ENCODE measurements around the gene PIGS. TPM values are rescaled to one million over a fixed set of nuclear protein-coding genes. Genes with fewer than 3 reads are reported as not detected.

PIGS gene
- total and polyA plus RNA-seq, 4 donors = 7.3 to 29.5 (median 13.3) TPM

DNA sequence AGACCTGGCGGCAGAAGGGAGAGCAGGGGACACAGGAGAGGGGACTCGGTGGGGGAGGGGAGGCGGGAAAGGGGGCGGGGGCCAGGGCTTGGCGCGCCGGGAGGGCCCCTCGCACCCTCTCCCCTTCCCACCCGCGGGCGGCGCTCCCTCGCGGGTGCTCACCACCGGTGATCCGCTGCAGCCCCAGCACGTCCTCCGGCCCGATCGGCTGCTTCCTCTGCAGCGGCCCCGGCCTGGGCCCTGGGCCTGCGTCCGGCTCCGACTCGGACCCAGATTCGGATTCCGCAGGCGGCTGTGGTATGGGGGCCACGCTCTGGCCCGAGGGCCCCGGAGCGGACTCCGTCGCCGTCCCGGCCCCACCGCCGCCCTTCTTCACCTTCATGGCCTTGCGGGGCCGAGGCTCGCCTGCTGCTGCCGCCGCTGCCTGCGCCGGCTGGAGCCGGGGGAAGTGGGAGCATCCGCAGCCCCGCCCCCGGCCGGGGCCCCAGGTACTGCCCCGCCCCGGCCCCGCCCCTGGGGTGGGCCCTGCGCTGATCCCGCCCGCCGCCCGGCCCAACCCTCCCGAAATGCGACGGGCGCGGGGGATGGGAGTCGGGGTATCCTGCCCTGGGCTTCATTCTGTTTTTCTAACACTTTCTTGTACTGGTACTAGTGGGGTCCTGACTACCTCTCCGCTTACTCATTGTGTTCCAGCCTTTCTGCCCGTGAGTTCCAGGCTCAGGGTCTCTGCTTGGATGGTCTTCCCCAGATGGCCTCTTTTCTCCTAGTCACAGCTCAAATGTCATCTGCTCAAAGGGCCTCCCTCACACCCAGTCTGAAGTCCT is 18.9 kb downstream of the PIGS start, which contains the start of gene UNC119:
Gene UNC119, minus strand, starts transcription at position 449 of the 824 bp plus-strand sequence. Its CDS starts 67 bp downstream, at position 382.
- Histone ChIP-seq H3K9me3 (ENCODE audit: control insufficient read depth in 4 of 4, low read length in 3 of 4) (no peaks in the 10 kb centered on the region), H3K27me3 (ENCODE audit: control insufficient read depth in 4 of 4, insufficient read depth in 4 of 4, low read length in 3 of 4) (no peaks in the 10 kb centered on the region), H3K9ac (ENCODE audit: low read depth in 1 of 2, low read length in 2 of 2) (no peak within 1 kb of the TSS), H3K36me3 (ENCODE audit: control insufficient read depth in 4 of 4, insufficient read depth in 3 of 4, low read depth in 1 of 4, low read length in 3 of 4) (peaks cover 8 to 31% (median 23%) of the 10 kb centered on the region in 4 donors), H3K27ac (ENCODE audit: low read depth in 1 of 2, low read length in 2 of 2) (peak within 1 kb of the TSS; percentile 26 to 73), H3K4me3 (ENCODE audit: low read depth in 1 of 3, low read length in 3 of 3) (peak within 1 kb of the TSS; percentile 30 to 77 (median 65)), H3K4me1 (ENCODE audit: control insufficient read depth in 4 of 4, insufficient read depth in 4 of 4, low read length in 3 of 4) (peaks cover 4 to 25% (median 20%) of the 10 kb centered on the region in 4 donors)
- TF ChIP-seq, protein P1, sequence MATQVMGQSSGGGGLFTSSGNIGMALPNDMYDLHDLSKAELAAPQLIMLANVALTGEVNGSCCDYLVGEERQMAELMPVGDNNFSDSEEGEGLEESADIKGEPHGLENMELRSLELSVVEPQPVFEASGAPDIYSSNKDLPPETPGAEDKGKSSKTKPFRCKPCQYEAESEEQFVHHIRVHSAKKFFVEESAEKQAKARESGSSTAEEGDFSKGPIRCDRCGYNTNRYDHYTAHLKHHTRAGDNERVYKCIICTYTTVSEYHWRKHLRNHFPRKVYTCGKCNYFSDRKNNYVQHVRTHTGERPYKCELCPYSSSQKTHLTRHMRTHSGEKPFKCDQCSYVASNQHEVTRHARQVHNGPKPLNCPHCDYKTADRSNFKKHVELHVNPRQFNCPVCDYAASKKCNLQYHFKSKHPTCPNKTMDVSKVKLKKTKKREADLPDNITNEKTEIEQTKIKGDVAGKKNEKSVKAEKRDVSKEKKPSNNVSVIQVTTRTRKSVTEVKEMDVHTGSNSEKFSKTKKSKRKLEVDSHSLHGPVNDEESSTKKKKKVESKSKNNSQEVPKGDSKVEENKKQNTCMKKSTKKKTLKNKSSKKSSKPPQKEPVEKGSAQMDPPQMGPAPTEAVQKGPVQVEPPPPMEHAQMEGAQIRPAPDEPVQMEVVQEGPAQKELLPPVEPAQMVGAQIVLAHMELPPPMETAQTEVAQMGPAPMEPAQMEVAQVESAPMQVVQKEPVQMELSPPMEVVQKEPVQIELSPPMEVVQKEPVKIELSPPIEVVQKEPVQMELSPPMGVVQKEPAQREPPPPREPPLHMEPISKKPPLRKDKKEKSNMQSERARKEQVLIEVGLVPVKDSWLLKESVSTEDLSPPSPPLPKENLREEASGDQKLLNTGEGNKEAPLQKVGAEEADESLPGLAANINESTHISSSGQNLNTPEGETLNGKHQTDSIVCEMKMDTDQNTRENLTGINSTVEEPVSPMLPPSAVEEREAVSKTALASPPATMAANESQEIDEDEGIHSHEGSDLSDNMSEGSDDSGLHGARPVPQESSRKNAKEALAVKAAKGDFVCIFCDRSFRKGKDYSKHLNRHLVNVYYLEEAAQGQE (IDR thresholded peaks at IDR 0.05) = no peak
- TF ChIP-seq FOXA2 (IDR thresholded peaks at IDR 0.05) = no peak
- no peak for TF ChIP-seq FOXA1 (IDR thresholded peaks at IDR 0.05)
- TF ChIP-seq HNF4A (conservative IDR thresholded peaks at IDR 0.05) = no peak
- TF ChIP-seq NR2F2 (IDR thresholded peaks at IDR 0.05) = no peak
- TF ChIP-seq GABPA (IDR thresholded peaks at IDR 0.05 in 1 of 2, conservative IDR thresholded peaks at IDR 0.05 in 1 of 2) = no peak
- no peak for TF ChIP-seq EGR1 (IDR thresholded peaks at IDR 0.05; ENCODE audit: low read depth in 2 of 2)
- DNase-seq (ENCODE audit: low spot score) = peak; percentile 84
- WGBS = 3% methylated on average over 67 of the region's 67 CpGs

DNA sequence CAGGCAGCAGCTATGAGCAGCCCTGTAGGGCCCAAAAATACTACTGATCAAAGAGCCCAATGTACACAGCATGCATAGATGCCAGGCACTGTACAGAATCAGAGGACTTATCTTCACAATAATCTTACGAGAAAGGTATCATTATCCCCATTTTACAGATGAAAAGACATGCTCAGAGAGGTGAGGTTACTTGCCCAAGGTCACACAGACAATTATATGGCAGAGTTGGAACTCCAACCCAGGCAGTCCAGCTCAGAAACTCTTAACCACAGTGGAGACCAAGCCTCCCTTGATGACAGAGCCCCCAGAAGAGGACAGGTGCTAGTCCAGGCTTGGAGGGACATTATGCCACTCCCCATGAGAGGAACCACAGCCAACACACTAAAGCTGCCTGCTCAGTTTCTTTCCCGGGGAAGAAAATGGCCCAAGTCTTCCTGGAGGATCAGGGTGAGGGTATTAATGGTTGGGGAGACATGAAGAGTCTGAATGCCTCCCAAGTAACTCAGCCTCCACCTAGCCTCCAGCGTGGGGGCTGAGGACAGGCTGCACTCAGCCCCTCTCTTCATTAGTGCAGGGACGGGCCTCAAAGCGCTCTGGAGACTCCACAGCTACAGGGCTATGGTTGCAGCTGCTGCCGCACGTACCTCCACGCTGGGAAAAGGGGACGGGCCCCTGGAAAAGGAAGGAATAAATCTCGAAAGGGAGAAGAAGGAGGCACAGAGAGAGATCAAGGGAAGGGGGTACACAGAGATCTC is 19.7 kb downstream of the PIGS start:
- WGBS = 37% methylated on average over 10 of the region's 10 CpGs
- Histone ChIP-seq H3K4me1 (ENCODE audit: control insufficient read depth in 4 of 4, insufficient read depth in 4 of 4, low read length in 3 of 4) (peaks cover 4 to 26% (median 20%) of the 10 kb centered on the region in 4 donors), H3K27me3 (ENCODE audit: control insufficient read depth in 4 of 4, insufficient read depth in 4 of 4, low read length in 3 of 4) (no peaks in the 10 kb centered on the region), H3K4me3 (ENCODE audit: low read depth in 1 of 3, low read length in 3 of 3) (peak overlapping the region in 2 of 3 donors; percentile 65 to 77), H3K9ac (ENCODE audit: low read depth in 1 of 2, low read length in 2 of 2) (no peak overlapping the region), H3K36me3 (ENCODE audit: control insufficient read depth in 4 of 4, insufficient read depth in 3 of 4, low read depth in 1 of 4, low read length in 3 of 4) (peaks cover 8 to 28% (median 18%) of the 10 kb centered on the region in 4 donors), H3K27ac (ENCODE audit: low read depth in 1 of 2, low read length in 2 of 2) (no peak overlapping the region), H3K9me3 (ENCODE audit: control insufficient read depth in 4 of 4, low read length in 3 of 4) (no peaks in the 10 kb centered on the region)
- TF ChIP-seq FOXA2 (IDR thresholded peaks at IDR 0.05) (no peak), FOXA1 (IDR thresholded peaks at IDR 0.05) (no peak), EGR1 (IDR thresholded peaks at IDR 0.05; ENCODE audit: low read depth in 2 of 2) (no peak), ATF3 (IDR thresholded peaks at IDR 0.05) (no peak), YY1 (IDR thresholded peaks at IDR 0.05) (no peak), TAF1 (conservative IDR thresholded peaks at IDR 0.05) (no peak), RAD21 (IDR thresholded peaks at IDR 0.05) (no peak), GABPA (IDR thresholded peaks at IDR 0.05 in 1 of 2, conservative IDR thresholded peaks at IDR 0.05 in 1 of 2) (no peak)
- TF ChIP-seq, protein P1 (IDR thresholded peaks at IDR 0.05) = no peak
- TF ChIP-seq, protein P2, sequence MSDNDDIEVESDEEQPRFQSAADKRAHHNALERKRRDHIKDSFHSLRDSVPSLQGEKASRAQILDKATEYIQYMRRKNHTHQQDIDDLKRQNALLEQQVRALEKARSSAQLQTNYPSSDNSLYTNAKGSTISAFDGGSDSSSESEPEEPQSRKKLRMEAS (IDR thresholded peaks at IDR 0.05) = no peak
- no peak for DNase-seq (ENCODE audit: low spot score)
